HepG2 (cell line): ENCODE measurements around the gene NKAIN4. TPM values are rescaled to one million over a fixed set of nuclear protein-coding genes. Genes with fewer than 3 reads are reported as not detected.

Experiments used
- DR1 ChIP-seq: sonication (generic); formaldehyde crosslinking; IDR thresholded peaks from 2 replicates; pipeline ENCODE4 v1.8.0; 2021; ENCODE audit warnings: mild to moderate bottlenecking, missing genetic modification reagents, inconsistent platforms
- HDAC6 ChIP-seq: fragments of 200-600 bp; sonication (generic); IDR thresholded peaks from 2 replicates; pipeline ENCODE4 v1.7.0; 2017; ENCODE audit warnings: mild to moderate bottlenecking, antibody characterized with exemption, low read length, low read depth
- IRF2 ChIP-seq: IDR thresholded peaks from 2 replicates; pipeline ENCODE4 v1.6.1; 2018; ENCODE audit warnings: missing genetic modification reagents, missing compliant biosample characterization
- NFKB2 ChIP-seq: sonication (generic); formaldehyde crosslinking; IDR thresholded peaks from 2 replicates; pipeline ENCODE4 v1.4.0; 2020; ENCODE audit warnings: missing genetic modification reagents, borderline replicate concordance
- PAX8 ChIP-seq: sonication (generic); formaldehyde crosslinking; IDR thresholded peaks from 2 replicates; pipeline ENCODE4 v1.8.0; 2022; ENCODE audit warnings: mild to moderate bottlenecking, missing genetic modification reagents, borderline replicate concordance
- PTBP1 ChIP-seq: fragments of 200-400 bp; formaldehyde crosslinking; IDR thresholded peaks from 2 replicates; pipeline ENCODE4 v1.6.1; 2018; ENCODE audit warnings: low read length, low read depth; ENCODE audit not compliant: poor library complexity, severe bottlenecking
- SALL2 ChIP-seq: sonication (generic); formaldehyde crosslinking; IDR thresholded peaks from 2 replicates; pipeline ENCODE4 v1.8.1; 2023; ENCODE audit warnings: mild to moderate bottlenecking, missing genetic modification reagents, inconsistent platforms
- SNAPC4 ChIP-seq: sonication (generic); formaldehyde crosslinking; IDR thresholded peaks from 2 replicates; pipeline ENCODE4 v1.4.0; 2020; ENCODE audit warnings: mild to moderate bottlenecking, missing genetic modification reagents
- TCF7L2 ChIP-seq: IDR thresholded peaks from 2 replicates; pipeline ENCODE4 v1.6.1; 2011; ENCODE audit warnings: mild to moderate bottlenecking, low read depth, low read length, moderate library complexity
- polyA plus RNA-seq, 8 experiments: library from polyadenylated mRNA; depleted of rRNA in 3 of 8; stranded (reverse) in 7 of 8; unstranded in 1 of 8; fragments of >200 nt; fragmentation: Illumina TruSeq in 4 of 8; extraction: Trizol in 4 of 8; gene quantifications; 2 replicates each; pipeline versions ENCODE4 v1.2.1 to v1.2.3, GENCODE V29; 2011 to 2016; ENCODE audit warnings: low read depth in 4 of 8, missing spikeins in 1 of 8, mixed read lengths in 1 of 8; ENCODE audit not compliant: insufficient read depth in 1 of 8
- total RNA-seq, 5 experiments: library from RNA; depleted of rRNA; stranded (reverse); fragments of >200 nt; fragmentation: Illumina TruSeq; extraction: Trizol; gene quantifications; 2 replicates each; pipeline ENCODE4 v1.2.3, GENCODE V29; 2016; ENCODE audit warnings: low read depth in 1 of 5

NKAIN4 gene
- total and polyA plus RNA-seq, 2 of the 13 experiments (the other 11 are each of a cell fraction or from before 2014, with no cell fraction given): not detected

GRCh38 chr20:63224412-63225081 is 29.7 kb downstream of the NKAIN4 start (continued):
- 0 out of 2 replicates have a peak, but pooled peaks have one; percentile 37 for TF ChIP-seq SNAPC4 (CRISPR knock-in tag)
- TF ChIP-seq SALL2 (CRISPR knock-in tag): no peak
- TF ChIP-seq IRF2 (CRISPR knock-in tag): no peak
- no peak for TF ChIP-seq PAX8 (CRISPR knock-in tag)
- TF ChIP-seq PTBP1: no peak
- TF ChIP-seq TCF7L2: no peak
- TF ChIP-seq DR1: no peak
- TF ChIP-seq NFKB2 (CRISPR knock-in tag): 0 out of 2 replicates have a peak, but pooled peaks have one; percentile 22
- no peak for TF ChIP-seq HDAC6
- TF ChIP-seq, all 625 proteins: peak for 38
